Endothelial cell of umbilical vein (primary cell): ENCODE results near the gene RHBDD3. TPM values are rescaled to one million over a fixed set of nuclear protein-coding genes. Genes with fewer than 3 reads are reported as not detected.

Source experiments
- BruUV-seq: library from RNA; stranded (reverse); fragments of 400-500 nt; replicated peaks from 2 replicates; lab custom pipeline; 2021; lab: Mats Ljungman, UMichigan
- CTCF ChIA-PET: fragments of 300-600, 350-600 bp; sonication (Branson Sonifier 250); formaldehyde crosslinking; loops from one replicate; lab custom pipeline; 2021; ENCODE audit warnings: antibody characterized with exemption, inconsistent platforms; lab: Charles Lee
- POLR2A ChIA-PET: fragments of 300-600, 350-600 bp; sonication (Branson Sonifier 250); formaldehyde crosslinking; loops from one replicate; lab custom pipeline; 2021; ENCODE audit warnings: antibody characterized with exemption, inconsistent platforms; lab: Charles Lee
- DNase-seq: peaks from one replicate; pipeline ENCODE4 v3.0.0-alpha.2; 2011; ENCODE audit warnings: low read depth, low spot score
- FAIRE-seq: peaks from 2 replicates; lab custom pipeline; 2011; peaks lifted over from hg19 to GRCh38; lab: Jason Lieb, UNC
- H2AFZ ChIP-seq: 2 replicates; pipeline ENCODE4 v1.6.0; 2012; ENCODE audit warnings: low read depth, low read length, control low read depth, inconsistent platforms
- H3K27ac ChIP-seq: 2 replicates; pipeline ENCODE4 v1.5.1; 2011; ENCODE audit warnings: low read depth, mild to moderate bottlenecking, control low read depth, low read length, moderate library complexity; ENCODE audit not compliant: insufficient read depth
- H3K27me3 ChIP-seq, 2 experiments: 2 replicates each; pipeline versions ENCODE4 v1.6.0 to v1.6.1; 2011; ENCODE audit warnings: low read length in 2 of 2, mixed read lengths in 1 of 2; ENCODE audit not compliant: control insufficient read depth in 2 of 2, insufficient read depth in 2 of 2
- H3K36me3 ChIP-seq, 2 experiments: 2 replicates in 1 of 2; 3 replicates in 1 of 2; pipeline ENCODE4 v1.5.1; 2011; ENCODE audit warnings: low read length in 2 of 2, mild to moderate bottlenecking in 1 of 2, moderate library complexity in 1 of 2; ENCODE audit not compliant: control insufficient read depth in 2 of 2, insufficient read depth in 2 of 2; ENCODE audit errors: extremely low read depth in 1 of 2
- H3K4me1 ChIP-seq: 3 replicates; pipeline ENCODE4 v1.5.1; 2011; ENCODE audit warnings: mild to moderate bottlenecking, low read length; ENCODE audit not compliant: control insufficient read depth, insufficient read depth; ENCODE audit errors: extremely low read depth
- H3K4me2 ChIP-seq: 2 replicates; pipeline ENCODE4 v1.6.1; 2011; ENCODE audit warnings: low read length, control low read depth, mixed read lengths; ENCODE audit not compliant: insufficient read depth
- H3K4me3 ChIP-seq, 3 experiments: fragments of 200-600 bp in 1 of 3; sonication (generic), shearing (Covaris generic) in 1 of 3; replicated peaks in 1 of 3; 2 replicates each; pipeline ENCODE4 v1.5.1; 2011 to 2016; ENCODE audit warnings: control low read depth in 3 of 3, low read length in 3 of 3, mild to moderate bottlenecking in 2 of 3, inconsistent platforms in 1 of 3, low read depth in 1 of 3, moderate library complexity in 1 of 3; ENCODE audit not compliant: insufficient read depth in 1 of 3
- H3K79me2 ChIP-seq: 2 replicates; pipeline ENCODE4 v1.6.0; 2012; ENCODE audit warnings: low read length, inconsistent platforms; ENCODE audit not compliant: control insufficient read depth, insufficient read depth
- H3K9ac ChIP-seq: replicated peaks from 2 replicates; pipeline ENCODE3; 2011; ENCODE audit warnings: low read length, control low read depth; ENCODE audit not compliant: insufficient read depth; ENCODE audit errors: extremely low read depth
- H3K9me1 ChIP-seq: replicated peaks from 3 replicates; pipeline ENCODE4 v1.6.0; 2011; ENCODE audit warnings: mild to moderate bottlenecking, low read length; ENCODE audit not compliant: control insufficient read depth, insufficient read depth; ENCODE audit errors: extremely low read depth
- H3K9me3 ChIP-seq: replicated peaks from 2 replicates; pipeline ENCODE4 v1.5.1; 2012; ENCODE audit warnings: low read length, inconsistent platforms; ENCODE audit not compliant: control insufficient read depth, insufficient read depth
- H4K20me1 ChIP-seq: replicated peaks from 2 replicates; pipeline ENCODE3; 2011; ENCODE audit warnings: mild to moderate bottlenecking, low read length; ENCODE audit not compliant: control insufficient read depth, insufficient read depth; ENCODE audit errors: extremely low read depth
- EZH2 ChIP-seq: IDR thresholded peaks from 2 replicates; pipeline ENCODE4 v1.6.1; 2012; ENCODE audit warnings: borderline replicate concordance, low read depth, mild to moderate bottlenecking, moderate library complexity, low read length, inconsistent platforms; ENCODE audit not compliant: severe bottlenecking
- FOS ChIP-seq: IDR thresholded peaks from 2 replicates; pipeline ENCODE4 v1.6.1; 2011; ENCODE audit warnings: mild to moderate bottlenecking, low read length, moderate library complexity, borderline replicate concordance; ENCODE audit not compliant: insufficient read depth
- GATA2 ChIP-seq: IDR thresholded peaks from 2 replicates; pipeline ENCODE4 v1.7.0; 2011; ENCODE audit warnings: low read depth, mild to moderate bottlenecking, moderate library complexity, mixed read lengths, low read length; ENCODE audit not compliant: insufficient read length, insufficient read depth
- JUN ChIP-seq: IDR thresholded peaks from 2 replicates; pipeline ENCODE4 v1.6.1; 2011; ENCODE audit warnings: borderline replicate concordance, low read depth; ENCODE audit not compliant: insufficient read length, insufficient read depth
- MYC ChIP-seq: IDR thresholded peaks from one replicate; pipeline ENCODE4 v1.6.1; 2011; ENCODE audit warnings: mild to moderate bottlenecking, low read depth, low read length
- POLR2A ChIP-seq: IDR thresholded peaks from 2 replicates; pipeline ENCODE4 v1.6.1; 2012; ENCODE audit warnings: low read depth, mild to moderate bottlenecking, control low read depth, low read length
- POLR2AphosphoS5 ChIP-seq: IDR thresholded peaks from 2 replicates; pipeline ENCODE4 v1.6.1; 2012; ENCODE audit warnings: low read depth, mild to moderate bottlenecking, control low read depth, low read length, moderate library complexity; ENCODE audit not compliant: insufficient read depth
- dilution Hi-C: fragments of 300-500 bp; cut with MboI; formaldehyde crosslinking; loops from one replicate; pipeline ENCODE4 v1.15.0; 2019; ENCODE audit warnings: low sequenced_read_pairs; ENCODE audit not compliant: extremely low pct_ligation_motif_present
- intact Hi-C: fragments of 100-400 bp; cut with micrococcal nuclease; formaldehyde crosslinking; loops from one replicate; pipeline ENCODE4 v1.10.0; 2022
- polyA plus RNA-seq, 4 experiments: library from polyadenylated mRNA; depleted of rRNA in 3 of 4; stranded (reverse) in 3 of 4; unstranded in 1 of 4; fragments of >200 nt; gene quantifications; 2 replicates each; pipeline versions ENCODE4 v1.2.1 to v1.2.3, GENCODE V29; 2011 to 2012; ENCODE audit warnings: missing spikeins in 1 of 4
- total RNA-seq: library from RNA; stranded (reverse); gene quantifications from 2 replicates; pipeline ENCODE4 v1.2.3, GENCODE V29; 2021
- TF ChIP-seq, protein P1 (sequence below): IDR thresholded peaks from 2 replicates; pipeline ENCODE4 v1.6.1; 2011; ENCODE audit not compliant: insufficient read depth, insufficient read length
- TF ChIP-seq, protein P2 (sequence below), 2 donors: IDR thresholded peaks; 1 replicate in 1 of 2; 2 replicates in 1 of 2; pipeline ENCODE4 v1.5.1; 2011; ENCODE audit warnings: low read length in 2 of 2, mild to moderate bottlenecking in 2 of 2, moderate library complexity in 2 of 2, control low read depth in 1 of 2, inconsistent platforms in 1 of 2, low read depth in 1 of 2; ENCODE audit not compliant: insufficient read depth in 1 of 2; ENCODE audit errors: extremely low read depth in 1 of 2

RHBDD3 gene
- total and polyA plus RNA-seq, 2 donors (not counting 3 experiments of a cell fraction or from before 2014, with no cell fraction given): 31.3 to 37.2 TPM

- H3K9me3 ChIP-seq: no peaks in the 10 kb centered on the region
- intact Hi-C loops: no loop called here
- no peaks in the 10 kb centered on the region for H3K36me3 ChIP-seq
- H3K79me2 ChIP-seq: no peaks in the 10 kb centered on the region
- no peak overlapping the region for H3K4me2 ChIP-seq
- H2AFZ ChIP-seq: no peak overlapping the region
- H3K9ac ChIP-seq: no peak overlapping the region
- DNase-seq (no peak), FAIRE-seq (no peak)
- dilution Hi-C loops: no loop called here
- H4K20me1 ChIP-seq: no peaks in the 10 kb centered on the region
- no peak for TF ChIP-seq FOS
- TF ChIP-seq JUN: no peak
- TF ChIP-seq, protein P1, sequence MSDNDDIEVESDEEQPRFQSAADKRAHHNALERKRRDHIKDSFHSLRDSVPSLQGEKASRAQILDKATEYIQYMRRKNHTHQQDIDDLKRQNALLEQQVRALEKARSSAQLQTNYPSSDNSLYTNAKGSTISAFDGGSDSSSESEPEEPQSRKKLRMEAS: no peak
- TF ChIP-seq POLR2A: no peak
- no peak for TF ChIP-seq MYC
- TF ChIP-seq EZH2: no peak
- TF ChIP-seq GATA2: no peak
- TF ChIP-seq, protein P2, sequence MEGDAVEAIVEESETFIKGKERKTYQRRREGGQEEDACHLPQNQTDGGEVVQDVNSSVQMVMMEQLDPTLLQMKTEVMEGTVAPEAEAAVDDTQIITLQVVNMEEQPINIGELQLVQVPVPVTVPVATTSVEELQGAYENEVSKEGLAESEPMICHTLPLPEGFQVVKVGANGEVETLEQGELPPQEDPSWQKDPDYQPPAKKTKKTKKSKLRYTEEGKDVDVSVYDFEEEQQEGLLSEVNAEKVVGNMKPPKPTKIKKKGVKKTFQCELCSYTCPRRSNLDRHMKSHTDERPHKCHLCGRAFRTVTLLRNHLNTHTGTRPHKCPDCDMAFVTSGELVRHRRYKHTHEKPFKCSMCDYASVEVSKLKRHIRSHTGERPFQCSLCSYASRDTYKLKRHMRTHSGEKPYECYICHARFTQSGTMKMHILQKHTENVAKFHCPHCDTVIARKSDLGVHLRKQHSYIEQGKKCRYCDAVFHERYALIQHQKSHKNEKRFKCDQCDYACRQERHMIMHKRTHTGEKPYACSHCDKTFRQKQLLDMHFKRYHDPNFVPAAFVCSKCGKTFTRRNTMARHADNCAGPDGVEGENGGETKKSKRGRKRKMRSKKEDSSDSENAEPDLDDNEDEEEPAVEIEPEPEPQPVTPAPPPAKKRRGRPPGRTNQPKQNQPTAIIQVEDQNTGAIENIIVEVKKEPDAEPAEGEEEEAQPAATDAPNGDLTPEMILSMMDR (IDR thresholded peaks at IDR 0.05; ENCODE audit: extremely low read depth in 1 of 2, insufficient read depth in 1 of 2, low read depth in 1 of 2, low read length in 2 of 2): no peak
- no peak for TF ChIP-seq POLR2AphosphoS5
- POLR2A ChIA-PET: no interaction called here
- H3K27ac ChIP-seq: no peak overlapping the region
- CTCF ChIA-PET: interaction anchor here (0.5 to 1.6 kb wide), 2 partner anchors 9 to 14 kb away, joined by 3 to 4 read pairs; partner anchors contain the start of gene EMID1
- H3K4me1 ChIP-seq: no peaks in the 10 kb centered on the region
- H3K27me3 ChIP-seq: no peaks in the 10 kb centered on the region
- no TSS peak for BruUV-seq
- no peaks in the 10 kb centered on the region for H3K9me1 ChIP-seq
- no peak overlapping the region for H3K4me3 ChIP-seq
Measured at GRCh38 chr22:29215012-29215860, 52.5 kb downstream of the RHBDD3 start.
